KG1 (cell line): ENCODE data around the gene SWSAP1.

ENCODE experiments used
- DNase-seq: peaks from one replicate; lab custom pipeline; 2025; lab: John Stamatoyannopoulos, UW

SWSAP1 gene

GRCh38 chr19:11414544-11414943 is 40.1 kb downstream of the SWSAP1 start:
- DNase-seq, result no peak

GRCh38 chr19:11416346-11417052 is 42.0 kb downstream of the SWSAP1 start:
- DNase-seq, result no peak

GRCh38 chr19:11418094-11418548 is 43.7 kb downstream of the SWSAP1 start:
- no peak for DNase-seq

- DNase-seq, result no peak
These were observed 44.4 kb downstream of the SWSAP1 start, which contains the start of gene RGL3 for GRCh38 chr19:11418549-11419506. Gene RGL3, minus strand, starts transcription at chr19:11419314. Its CDS starts 36 bp downstream, at chr19:11419278.

GRCh38 chr19:11420429-11421370 is 46.2 kb downstream of the SWSAP1 start:
- DNase-seq, result no peak

- DNase-seq, result no peak
These were observed 47.1 kb downstream of the SWSAP1 start for GRCh38 chr19:11421371-11422098.

GRCh38 chr19:11422163-11423065 is 47.9 kb downstream of the SWSAP1 start:
- no peak for DNase-seq

GRCh38 chr19:11423164-11423790 is 48.8 kb downstream of the SWSAP1 start:
- DNase-seq, result no peak

GRCh38 chr19:11423791-11424181 is 49.3 kb downstream of the SWSAP1 start:
- DNase-seq, result no peak
